GM12892 (cell line): ENCODE data around the gene LAG3.

Experiments
- POLR2A ChIP-seq: IDR thresholded peaks from 2 replicates; pipeline ENCODE4 v1.6.1; 2011; ENCODE audit warnings: low read depth, low read length, control low read depth
- POLR2AphosphoS5 ChIP-seq: IDR thresholded peaks from 2 replicates; pipeline ENCODE4 v1.6.1; 2011; ENCODE audit warnings: low read depth, low read length, control low read depth
- TAF1 ChIP-seq: IDR thresholded peaks from 2 replicates; pipeline ENCODE4 v1.6.1; 2011; ENCODE audit warnings: low read depth, mild to moderate bottlenecking, control low read depth, low read length, borderline replicate concordance

DNA sequence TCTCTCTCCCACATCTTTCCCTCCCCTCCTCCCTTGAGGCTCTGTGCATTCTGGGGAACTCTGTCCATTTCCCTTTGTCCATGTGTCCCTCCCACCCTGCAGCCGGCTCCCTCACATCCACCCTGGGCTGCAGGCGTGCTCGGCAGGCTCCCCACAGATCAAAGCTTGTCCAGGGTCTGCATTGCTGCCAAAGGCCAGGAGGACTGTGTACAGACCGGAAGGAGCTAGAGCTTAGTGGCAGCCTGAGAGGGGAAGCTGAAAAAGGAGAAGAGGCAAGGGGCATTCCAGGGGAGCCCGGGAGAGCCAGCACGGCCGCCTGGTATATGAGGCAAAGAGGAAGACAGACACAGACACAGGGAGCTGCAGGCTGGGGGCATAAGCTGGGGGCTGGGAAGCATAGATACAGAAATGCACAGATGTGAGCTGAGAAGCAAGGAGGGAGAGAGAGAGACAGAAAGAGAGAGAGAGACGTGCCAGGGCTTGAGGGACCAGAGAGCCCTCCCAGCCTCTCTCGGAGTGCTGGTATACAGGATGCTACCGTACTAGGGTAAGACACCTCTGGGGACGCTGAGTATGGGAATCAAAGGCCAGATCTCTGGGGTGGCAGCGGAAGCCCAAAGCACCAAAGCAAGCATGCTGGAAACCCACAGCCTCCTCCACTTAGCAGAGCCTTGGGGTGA lies 20.3 kb downstream of the LAG3 start:
- TF ChIP-seq POLR2AphosphoS5: no peak
- TF ChIP-seq TAF1: no peak
- no peak for TF ChIP-seq POLR2A
